Activated naive CD8-positive, alpha-beta T cell treated with anti-CD3 and anti-CD28 coated beads for 36 hours (primary cell): ENCODE measurements around the gene LRMDA. TPM values are rescaled to one million over a fixed set of nuclear protein-coding genes. Genes with fewer than 3 reads are reported as not detected.
A peak's percentile ranks its signal among the peaks of the same experiment; 100 is the strongest.

Source experiments
- DNase-seq: peaks from one replicate; pipeline ENCODE4 v3.0.0; 2021
- H3K27ac Mint-ChIP-seq: one replicate; pipeline ENCODE4 v1.8.0; 2022; ENCODE audit warnings: mild to moderate bottlenecking, moderate library complexity, mixed read lengths
- H3K27me3 Mint-ChIP-seq: one replicate; pipeline ENCODE4 v1.8.0; 2022; ENCODE audit warnings: mild to moderate bottlenecking, mixed read lengths
- H3K36me3 Mint-ChIP-seq: one replicate; pipeline ENCODE4 v1.8.0; 2021; ENCODE audit warnings: mild to moderate bottlenecking, mixed read lengths
- H3K4me1 Mint-ChIP-seq: one replicate; pipeline ENCODE4 v1.8.0; 2021; ENCODE audit warnings: mixed read lengths
- H3K4me3 Mint-ChIP-seq: one replicate; pipeline ENCODE4 v1.8.0; 2022; ENCODE audit warnings: mild to moderate bottlenecking, moderate library complexity, mixed read lengths
- H3K9me3 Mint-ChIP-seq: one replicate; pipeline ENCODE4 v1.8.0; 2022; ENCODE audit warnings: mixed read lengths
- total RNA-seq, 2 experiments: library from RNA; stranded (reverse); gene quantifications; one replicate each; pipeline ENCODE4 v1.2.3, GENCODE V29; 2021

LRMDA gene
- total RNA-seq, 2 experiments from 2014 or later: not detected

- no peaks in the 10 kb centered on the region for H3K27me3 Mint-ChIP-seq
These were observed 854.1 kb downstream of the LRMDA start for GRCh38 chr10:76285515-76285914.

GRCh38 chr10:76286536-76286935 is 855.1 kb downstream of the LRMDA start:
- H3K27ac Mint-ChIP-seq: no peak overlapping the region
- H3K4me3 Mint-ChIP-seq: no peak overlapping the region
- peaks cover 4% of the 10 kb centered on the region for H3K9me3 Mint-ChIP-seq
- no peaks in the 10 kb centered on the region for H3K36me3 Mint-ChIP-seq
- DNase-seq: no peak
- H3K4me1 Mint-ChIP-seq: no peaks in the 10 kb centered on the region
- H3K27me3 Mint-ChIP-seq: no peaks in the 10 kb centered on the region

More at GRCh38 chr10:76285515-76285914, 854.1 kb downstream of the LRMDA start:
- Mint-ChIP-seq H3K4me3 (no peak overlapping the region), H3K4me1 (no peaks in the 10 kb centered on the region), H3K36me3 (no peaks in the 10 kb centered on the region), H3K9me3 (peaks cover 4% of the 10 kb centered on the region), H3K27ac (no peak overlapping the region)
- no peak for DNase-seq

- no peak overlapping the region for H3K4me3 Mint-ChIP-seq
- DNase-seq: no peak
- H3K4me1 Mint-ChIP-seq: no peaks in the 10 kb centered on the region
- no peaks in the 10 kb centered on the region for H3K27me3 Mint-ChIP-seq
- no peaks in the 10 kb centered on the region for H3K36me3 Mint-ChIP-seq
- H3K27ac Mint-ChIP-seq: no peak overlapping the region
- H3K9me3 Mint-ChIP-seq: peaks cover 4% of the 10 kb centered on the region
These were observed 856.4 kb downstream of the LRMDA start for GRCh38 chr10:76287856-76288255.

DNA sequence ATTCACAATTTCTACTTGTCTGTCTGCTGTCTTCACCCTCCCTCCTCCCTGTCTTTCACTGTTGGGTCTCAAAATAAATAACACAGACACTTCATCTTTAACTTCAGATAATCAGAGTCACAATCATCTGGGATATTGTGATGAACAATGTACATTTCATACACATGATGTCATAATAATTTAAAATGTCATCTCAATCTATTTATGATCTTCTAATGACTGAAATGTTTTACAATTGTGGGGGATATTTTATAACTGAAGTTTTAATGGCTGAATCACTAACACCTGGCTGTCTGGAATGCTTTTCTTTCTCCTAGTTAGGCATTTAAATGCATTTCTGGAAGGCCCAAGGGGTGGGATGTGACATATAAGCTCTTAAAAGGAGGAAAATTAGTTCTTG is 859.8 kb downstream of the LRMDA start:
- no peaks in the 10 kb centered on the region for H3K36me3 Mint-ChIP-seq
- no peak for DNase-seq
- H3K4me1 Mint-ChIP-seq: no peaks in the 10 kb centered on the region
- H3K27me3 Mint-ChIP-seq: peaks cover 5% of the 10 kb centered on the region
- H3K27ac Mint-ChIP-seq: no peak overlapping the region
- H3K9me3 Mint-ChIP-seq: no peaks in the 10 kb centered on the region
- H3K4me3 Mint-ChIP-seq: no peak overlapping the region

DNA sequence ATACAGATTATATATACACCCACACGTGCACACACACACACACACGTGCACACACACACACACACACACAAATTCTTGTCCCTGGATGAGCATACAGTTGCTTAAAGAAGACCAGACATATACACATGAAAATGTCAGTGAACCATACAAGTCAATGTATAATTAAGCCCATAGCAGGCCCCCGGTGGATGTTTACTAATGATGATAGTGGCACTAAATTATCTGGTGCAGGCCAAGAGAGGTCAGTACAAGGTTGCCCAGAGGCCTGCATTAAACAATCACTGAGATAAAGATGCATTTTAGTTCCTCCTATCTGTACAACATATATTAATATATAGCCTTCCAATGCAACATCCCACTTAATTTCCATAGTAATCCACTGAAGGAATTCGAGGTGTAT is 860.5 kb downstream of the LRMDA start:
- no peak for DNase-seq
- Mint-ChIP-seq H3K27me3 (peaks cover 5% of the 10 kb centered on the region), H3K27ac (no peak overlapping the region), H3K36me3 (no peaks in the 10 kb centered on the region), H3K9me3 (no peaks in the 10 kb centered on the region), H3K4me1 (no peaks in the 10 kb centered on the region), H3K4me3 (no peak overlapping the region)

- Mint-ChIP-seq H3K27me3 (peaks cover 5% of the 10 kb centered on the region), H3K4me1 (no peaks in the 10 kb centered on the region), H3K4me3 (no peak overlapping the region)
These were observed 865.5 kb downstream of the LRMDA start for GRCh38 chr10:76296957-76297356.

GRCh38 chr10:76297358-76297757 is 865.9 kb downstream of the LRMDA start:
- Mint-ChIP-seq H3K27ac (no peak overlapping the region), H3K4me1 (no peaks in the 10 kb centered on the region), H3K9me3 (no peaks in the 10 kb centered on the region), H3K27me3 (peaks cover 7% of the 10 kb centered on the region), H3K4me3 (no peak overlapping the region), H3K36me3 (no peaks in the 10 kb centered on the region)
- no peak for DNase-seq

More at GRCh38 chr10:76296957-76297356, 865.5 kb downstream of the LRMDA start:
- no peak for DNase-seq
- Mint-ChIP-seq H3K9me3 (no peaks in the 10 kb centered on the region), H3K36me3 (no peaks in the 10 kb centered on the region), H3K27ac (no peak overlapping the region)

- no peak overlapping the region for H3K4me3 Mint-ChIP-seq
- DNase-seq: no peak
- H3K27ac Mint-ChIP-seq: no peak overlapping the region
- H3K36me3 Mint-ChIP-seq: no peaks in the 10 kb centered on the region
- peaks cover 9% of the 10 kb centered on the region for H3K27me3 Mint-ChIP-seq
- no peaks in the 10 kb centered on the region for H3K9me3 Mint-ChIP-seq
- H3K4me1 Mint-ChIP-seq: no peaks in the 10 kb centered on the region
These were observed 866.4 kb downstream of the LRMDA start for GRCh38 chr10:76297780-76298281.

DNA sequence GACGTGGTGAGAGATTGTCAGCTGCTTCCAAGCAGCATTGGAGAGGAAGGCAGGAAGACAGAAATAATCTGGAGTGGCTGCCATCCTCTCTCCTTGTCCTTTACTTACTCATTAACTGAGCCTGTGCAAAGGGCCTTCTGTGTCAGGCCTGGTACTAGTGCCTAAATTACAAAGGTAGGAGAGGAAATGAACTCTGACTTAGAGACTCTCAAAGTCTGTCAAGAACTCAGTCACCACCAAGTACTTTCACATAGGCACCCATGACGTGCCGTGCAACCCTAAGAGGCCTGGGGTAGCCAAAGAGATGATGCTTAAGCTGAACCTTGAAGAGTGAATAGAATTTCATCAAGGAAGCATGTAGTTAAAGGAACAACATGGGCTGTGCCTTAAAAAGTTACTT is 866.9 kb downstream of the LRMDA start:
- no peaks in the 10 kb centered on the region for H3K4me1 Mint-ChIP-seq
- no peaks in the 10 kb centered on the region for H3K36me3 Mint-ChIP-seq
- H3K27ac Mint-ChIP-seq: no peak overlapping the region
- no peak overlapping the region for H3K4me3 Mint-ChIP-seq
- H3K9me3 Mint-ChIP-seq: no peaks in the 10 kb centered on the region
- DNase-seq: no peak
- peaks cover 9% of the 10 kb centered on the region for H3K27me3 Mint-ChIP-seq

- H3K4me3 Mint-ChIP-seq: no peak overlapping the region
- no peaks in the 10 kb centered on the region for H3K4me1 Mint-ChIP-seq
- peaks cover 19% of the 10 kb centered on the region for H3K27me3 Mint-ChIP-seq
These were observed 868.1 kb downstream of the LRMDA start for GRCh38 chr10:76299501-76299900.

GRCh38 chr10:76301211-76301610 is 869.8 kb downstream of the LRMDA start:
- Mint-ChIP-seq H3K4me3 (no peak overlapping the region), H3K9me3 (no peaks in the 10 kb centered on the region), H3K36me3 (no peaks in the 10 kb centered on the region), H3K27me3 (peaks cover 14% of the 10 kb centered on the region), H3K27ac (no peak overlapping the region), H3K4me1 (no peaks in the 10 kb centered on the region)
- no peak for DNase-seq

More at GRCh38 chr10:76299501-76299900, 868.1 kb downstream of the LRMDA start:
- Mint-ChIP-seq H3K36me3 (no peaks in the 10 kb centered on the region), H3K9me3 (no peaks in the 10 kb centered on the region), H3K27ac (no peak overlapping the region)
- no peak for DNase-seq

DNA sequence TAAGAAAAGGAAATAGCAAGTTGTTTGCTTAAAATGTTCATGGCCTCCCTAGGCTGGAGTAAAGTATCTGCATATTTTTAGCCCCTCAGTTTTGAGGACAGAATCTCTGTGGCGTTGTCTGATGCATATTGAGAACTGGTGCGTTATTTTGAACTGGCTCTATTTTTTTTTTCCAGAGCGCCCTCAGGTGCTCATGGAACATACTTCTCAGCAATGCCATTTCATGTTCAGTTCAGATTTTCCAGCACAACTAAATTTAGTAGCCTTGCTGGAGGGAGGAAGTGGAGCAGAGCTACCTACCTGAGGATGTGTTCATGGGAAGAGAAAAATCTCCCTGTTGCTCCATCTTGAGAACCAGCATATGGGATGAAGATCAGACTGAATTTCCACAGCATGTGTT is 870.5 kb downstream of the LRMDA start:
- no peak for DNase-seq
- Mint-ChIP-seq H3K36me3 (no peaks in the 10 kb centered on the region), H3K9me3 (no peaks in the 10 kb centered on the region), H3K27me3 (peaks cover 15% of the 10 kb centered on the region), H3K4me1 (no peaks in the 10 kb centered on the region), H3K4me3 (no peak overlapping the region), H3K27ac (no peak overlapping the region)

GRCh38 chr10:76302481-76302880 is 871.1 kb downstream of the LRMDA start:
- no peaks in the 10 kb centered on the region for H3K4me1 Mint-ChIP-seq
- H3K27me3 Mint-ChIP-seq: peaks cover 20% of the 10 kb centered on the region
- no peak for DNase-seq
- no peak overlapping the region for H3K27ac Mint-ChIP-seq
- no peak overlapping the region for H3K4me3 Mint-ChIP-seq
- no peaks in the 10 kb centered on the region for H3K36me3 Mint-ChIP-seq
- no peaks in the 10 kb centered on the region for H3K9me3 Mint-ChIP-seq

DNA sequence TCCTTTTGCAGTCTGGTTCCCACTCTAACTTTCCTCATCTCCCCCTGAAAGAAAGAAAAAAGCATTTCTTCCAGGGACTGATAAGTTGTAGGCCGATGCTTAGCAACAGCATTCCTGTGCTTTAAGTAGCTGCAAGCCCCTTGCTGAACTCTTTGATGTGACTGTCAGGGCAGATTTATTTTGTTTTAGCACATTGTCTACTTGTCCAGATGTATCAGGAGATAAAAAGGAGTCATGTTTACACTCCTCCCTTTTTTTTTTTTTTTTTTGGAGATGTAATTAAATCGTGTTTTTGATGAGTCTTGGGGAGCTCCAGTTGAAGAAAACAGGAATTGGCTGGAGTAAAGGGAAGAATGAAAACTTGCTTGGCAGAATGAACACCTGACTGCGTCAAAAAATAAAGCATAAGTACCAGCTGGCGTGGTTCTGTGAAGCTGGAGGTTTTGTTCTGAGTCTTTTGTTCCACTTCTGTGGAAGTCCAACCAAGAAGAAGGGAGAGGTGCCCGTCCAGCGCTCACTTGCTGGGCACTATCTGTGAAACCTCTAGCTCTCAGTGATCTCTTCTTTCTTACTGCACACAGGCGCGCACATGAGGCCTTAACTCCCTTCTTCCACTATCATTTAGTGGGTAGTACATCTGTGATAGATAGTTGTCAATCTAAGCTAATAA is 871.7 kb downstream of the LRMDA start:
- Mint-ChIP-seq H3K9me3 (no peaks in the 10 kb centered on the region), H3K4me3 (no peak overlapping the region), H3K27ac (no peak overlapping the region), H3K4me1 (no peaks in the 10 kb centered on the region), H3K27me3 (peaks cover 21% of the 10 kb centered on the region), H3K36me3 (no peaks in the 10 kb centered on the region)
- DNase-seq: no peak

GRCh38 chr10:76303682-76304316 is 872.4 kb downstream of the LRMDA start:
- Mint-ChIP-seq H3K36me3 (no peaks in the 10 kb centered on the region), H3K27ac (no peak overlapping the region), H3K9me3 (no peaks in the 10 kb centered on the region), H3K4me1 (no peaks in the 10 kb centered on the region), H3K4me3 (no peak overlapping the region), H3K27me3 (peaks cover 21% of the 10 kb centered on the region)
- DNase-seq: peak; percentile 3
